HG03565 (cell line): Measurements from ENCODE around the gene DIRAS1.
"Not testable (repeated sequence)": the region's sequence is repeated elsewhere in the genome, so short reads cannot be mapped to it uniquely, and the experiment has no call there.

ENCODE experiments used
- ATAC-seq: cut with Tn5 transposase; IDR thresholded peaks from one replicate; pipeline ENCODE4 v1.9.1; 2021; ENCODE audit warnings: mild to moderate bottlenecking, moderate library complexity; ENCODE audit not compliant: unreplicated experiment

The DIRAS1 gene

DNA sequence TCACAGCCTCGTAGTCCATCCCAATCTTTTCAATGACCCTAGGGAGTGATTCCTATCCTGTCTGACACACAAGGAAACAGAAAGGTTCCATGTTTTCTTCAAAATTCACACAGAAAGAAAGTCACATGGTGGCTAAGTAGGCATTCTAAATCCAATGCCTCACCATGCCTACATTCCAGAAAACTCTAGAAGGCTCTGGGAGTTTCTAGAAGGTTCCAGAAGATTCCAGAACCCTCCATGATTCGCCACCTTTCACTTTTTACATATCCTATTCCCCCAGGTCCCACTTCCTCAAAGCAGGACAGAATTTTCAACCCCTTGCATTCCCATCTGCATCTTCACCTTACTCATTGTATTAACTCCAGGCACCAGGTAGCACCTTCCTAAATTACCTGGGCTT, 41.7 kb downstream of the DIRAS1 start:
- no peak for ATAC-seq

GRCh38 chr19:2678948-2679347, 42.2 kb downstream of the DIRAS1 start:
- not testable (repeated sequence) for ATAC-seq

- peak; percentile 50 for ATAC-seq
These were observed 43.0 kb downstream of the DIRAS1 start for GRCh38 chr19:2678044-2678671.

- ATAC-seq = no peak
These were observed 44.3 kb downstream of the DIRAS1 start for GRCh38 chr19:2676823-2677222.

GRCh38 chr19:2675892-2676291, 45.3 kb downstream of the DIRAS1 start:
- ATAC-seq = no peak

DNA sequence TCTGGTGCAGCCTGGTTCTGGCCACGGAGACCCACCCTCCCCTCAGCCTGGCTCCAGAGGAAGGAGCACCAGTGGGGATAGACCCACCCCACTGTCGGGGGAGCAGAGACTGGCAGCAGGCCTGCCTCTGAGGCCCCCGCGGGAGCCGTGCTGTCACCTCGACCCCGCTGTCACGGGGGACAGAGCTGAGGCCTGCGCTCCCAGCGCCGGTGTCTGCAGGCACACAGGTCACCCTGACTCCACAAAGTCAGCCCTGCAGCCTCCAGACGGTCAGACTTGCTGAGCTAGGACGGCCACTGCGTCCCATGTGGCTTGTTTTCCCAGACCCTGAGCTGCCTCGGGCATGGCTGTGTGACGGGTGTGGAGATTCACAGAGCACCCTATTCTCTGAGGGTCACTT, 51.0 kb downstream of the DIRAS1 start:
- ATAC-seq = no peak

GRCh38 chr19:2668175-2668763, 52.9 kb downstream of the DIRAS1 start:
- no peak for ATAC-seq

DNA sequence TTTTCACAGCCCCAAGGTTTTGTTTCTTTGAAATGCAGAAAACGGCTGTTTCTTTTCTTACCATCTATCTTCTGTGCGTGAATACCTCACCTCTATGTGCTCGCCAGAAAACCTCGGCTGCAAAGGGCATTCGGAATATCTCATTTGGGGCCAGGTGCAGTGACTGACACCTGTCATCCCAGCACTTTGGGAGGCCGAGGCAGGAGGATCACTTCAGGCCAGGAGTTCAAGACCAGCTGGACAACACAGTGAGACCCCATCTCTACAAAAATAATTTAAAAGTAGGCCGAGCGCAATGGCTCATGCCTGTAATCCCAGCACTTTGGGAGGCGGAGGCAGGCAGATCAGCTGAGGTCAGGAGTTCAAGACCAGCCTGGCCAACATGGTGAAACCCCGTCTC, 53.8 kb downstream of the DIRAS1 start:
- not testable (repeated sequence) for ATAC-seq

DNA sequence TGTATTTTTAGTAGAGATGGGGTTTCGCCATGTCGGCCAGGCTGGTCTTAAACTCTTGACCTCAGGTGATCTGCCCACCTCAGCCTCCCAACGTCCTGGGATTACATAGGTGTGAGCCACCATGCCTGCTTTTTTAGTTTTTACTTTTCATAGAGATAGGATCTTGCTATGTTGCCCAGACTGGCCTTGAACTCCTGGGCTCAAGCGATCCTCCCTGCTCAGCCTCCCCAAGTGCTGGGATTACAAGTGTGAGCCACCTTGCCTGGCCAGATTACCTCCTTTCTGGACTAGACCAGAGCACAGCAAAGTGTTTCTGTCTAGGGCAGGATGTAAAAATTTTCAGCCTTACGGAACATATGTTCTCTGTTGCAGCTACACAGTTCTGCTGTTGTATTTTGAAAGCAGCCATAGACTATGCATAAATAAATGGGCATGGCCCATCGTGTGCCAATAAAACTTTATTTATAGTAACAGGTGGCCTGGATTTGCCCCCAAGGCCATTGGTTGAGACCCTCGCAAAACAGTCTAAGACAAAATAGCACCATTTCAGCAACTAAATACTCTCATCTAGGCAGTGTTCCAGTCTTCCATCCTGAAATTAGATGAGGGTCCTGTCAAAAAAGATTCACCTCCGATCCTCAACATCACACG, 54.7 kb downstream of the DIRAS1 start:
- no peak for ATAC-seq

GRCh38 chr19:2665103-2665502, 56.1 kb downstream of the DIRAS1 start:
- no peak for ATAC-seq
